IPS DF 4.7 (cell line): Measurements from ENCODE around the gene LYZL2.
"Not testable (repeated sequence)": the region's sequence is repeated elsewhere in the genome, so short reads cannot be mapped to it uniquely, and the experiment has no call there.

Experiments used
- DNase-seq: peaks from one replicate; pipeline ENCODE4 v3.0.0-alpha.2; 2013; ENCODE audit warnings: low spot score; ENCODE audit errors: extremely low read depth

Gene LYZL2

GRCh38 chr10:30596013-30596412, 33.5 kb downstream of the LYZL2 start:
- no peak for DNase-seq

GRCh38 chr10:30594077-30594476, 35.5 kb downstream of the LYZL2 start:
- no peak for DNase-seq

- DNase-seq: not testable (repeated sequence)
Observed at GRCh38 chr10:30592770-30593169, 36.8 kb downstream of the LYZL2 start.

GRCh38 chr10:30591249-30591670, 38.3 kb downstream of the LYZL2 start:
- no peak for DNase-seq

- DNase-seq: no peak
Observed at GRCh38 chr10:30589441-30589840, 40.1 kb downstream of the LYZL2 start.

- DNase-seq: no peak
Observed at GRCh38 chr10:30587522-30588031, 42.0 kb downstream of the LYZL2 start.

GRCh38 chr10:30586828-30587227, 42.7 kb downstream of the LYZL2 start:
- DNase-seq: no peak

- DNase-seq: no peak
Observed at GRCh38 chr10:30583778-30584415, 45.7 kb downstream of the LYZL2 start.

GRCh38 chr10:30581779-30582380, 47.7 kb downstream of the LYZL2 start:
- DNase-seq: no peak

GRCh38 chr10:30580676-30581075, 48.9 kb downstream of the LYZL2 start:
- no peak for DNase-seq

GRCh38 chr10:30580241-30580640, 49.3 kb downstream of the LYZL2 start:
- no peak for DNase-seq

- DNase-seq: no peak
Observed at GRCh38 chr10:30579574-30579973, 50.0 kb downstream of the LYZL2 start.

- no peak for DNase-seq
Observed at GRCh38 chr10:30577048-30577447, 52.5 kb downstream of the LYZL2 start.

GRCh38 chr10:30576641-30577040, 52.9 kb downstream of the LYZL2 start:
- no peak for DNase-seq

- DNase-seq: no peak
Observed at GRCh38 chr10:30574432-30574796, 55.1 kb downstream of the LYZL2 start.

GRCh38 chr10:30573721-30574431, 55.7 kb downstream of the LYZL2 start:
- DNase-seq: no peak

- no peak for DNase-seq
Observed at GRCh38 chr10:30565449-30565848, 64.1 kb downstream of the LYZL2 start.

- DNase-seq: no peak
Observed at GRCh38 chr10:30562787-30563186, 66.8 kb downstream of the LYZL2 start.
